ENCODE measurements around the gene MYH4. TPM values are rescaled to one million over a fixed set of nuclear protein-coding genes. Genes with fewer than 3 reads are reported as not detected.

MYH4 gene
- total RNA-seq: not detected

DNA sequence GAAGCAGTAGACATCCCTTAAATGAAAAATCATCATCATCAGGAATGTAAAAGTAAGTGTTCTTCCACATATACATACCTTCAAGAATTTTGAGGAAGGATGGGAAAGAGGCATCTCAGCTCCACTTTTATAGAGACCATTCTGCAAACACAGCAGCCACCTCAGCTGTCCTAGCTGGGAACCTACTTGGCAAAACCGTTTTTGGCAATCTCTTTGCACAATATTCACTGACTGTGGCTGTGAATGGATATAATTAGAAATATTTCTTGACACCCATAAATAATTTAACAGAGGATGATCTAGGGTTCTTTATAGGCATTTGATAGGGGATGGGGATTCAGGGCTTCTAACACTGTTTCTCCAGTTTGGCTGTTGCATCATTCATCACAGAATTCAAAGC is at the start of gene MYH4:
MYH4 (minus strand) TSS at position 101 of the 400 bp plus-strand sequence. CDS start 2,814 bp downstream, outside the sequence.

GRCh38 chr17:10518271-10519037 is 49.1 kb upstream of the MYH4 start, which contains the start of gene MYH1:
Gene MYH1, minus strand, starts transcription at chr17:10518542. Its CDS starts 1,900 bp downstream, at chr17:10516642.

GRCh38 chr17:10421900-10422542 is 47.3 kb downstream of the MYH4 start, which contains the start of gene MYH8:
Gene MYH8, minus strand, starts transcription at chr17:10421950. Its CDS starts 1,723 bp downstream, at chr17:10420227.

Other genes starting within 250 kb of the MYH4 start
- gene MYH13, start 96.6 kb downstream of the MYH4 start, total RNA-seq: not detected
- under 0.01 TPM for gene MYH8, start 47.6 kb downstream of the MYH4 start, total RNA-seq
- gene MYH1, start 49.0 kb upstream of the MYH4 start, total RNA-seq: not detected
- gene MYH2, start 80.1 kb upstream of the MYH4 start, total RNA-seq: under 0.01 TPM
- 1.4 TPM for gene MYH3, start 187.8 kb upstream of the MYH4 start, total RNA-seq
- gene SCO1, start 228.0 kb upstream of the MYH4 start, total RNA-seq: 13.1 TPM
- gene ADPRM, start 228.0 kb upstream of the MYH4 start, total RNA-seq: 15.2 TPM

Data from diencephalon (tissue), 1 donor.